T-helper 1 cell (primary cell): ENCODE results near the gene AKT1S1.
"Not testable (repeated sequence)": the region's sequence is repeated elsewhere in the genome, so short reads cannot be mapped to it uniquely, and the experiment has no call there.

ENCODE experiments used
- DNase-seq, 5 donors: peaks; one replicate each; pipeline ENCODE4 v3.0.0-alpha.2; 2012 to 2020
- total RNA-seq, 4 donors: gene quantifications; one replicate each; lab custom pipeline; 2026; lab: John Stamatoyannopoulos, UW

AKT1S1 gene
- total RNA-seq: 15.8 to 31.8 (median 26.5) reads per million in 4 donors

- DNase-seq: peak; percentile 98 to 100 (median 99)
These were observed at the start of gene AKT1S1, which contains the start of gene TBC1D17 for GRCh38 chr19:49877020-49877878. Gene AKT1S1, minus strand, starts transcription at chr19:49877355. Its CDS starts 4,060 bp downstream, at chr19:49873295. Gene TBC1D17, plus strand, starts transcription at chr19:49877702. Its CDS starts 22 bp downstream, at chr19:49877724.

- DNase-seq: no peak
These were observed 49.4 kb upstream of the AKT1S1 start for GRCh38 chr19:49926515-49926914.

DNA sequence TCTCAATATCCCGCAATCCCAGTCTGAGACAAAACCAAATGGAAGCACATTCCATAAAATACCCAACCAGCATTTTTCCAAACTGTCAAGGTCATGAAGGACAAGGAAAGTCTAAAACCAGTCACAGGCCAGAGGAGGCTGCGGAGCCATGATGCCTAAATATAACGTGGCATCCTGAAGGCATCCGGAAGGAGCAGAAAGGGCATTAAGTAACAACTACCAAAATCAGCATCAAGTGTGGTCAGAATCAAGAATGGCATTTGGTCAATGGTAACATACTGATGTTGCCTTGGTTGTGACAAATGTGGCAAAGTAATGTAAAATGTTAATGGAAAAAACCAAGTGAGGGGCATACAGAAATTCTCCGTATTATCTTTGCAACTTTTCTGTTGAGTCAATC lies 48.3 kb upstream of the AKT1S1 start:
- DNase-seq: no peak

GRCh38 chr19:49924881-49925210 lies 47.7 kb upstream of the AKT1S1 start:
- not testable (repeated sequence) for DNase-seq

DNA sequence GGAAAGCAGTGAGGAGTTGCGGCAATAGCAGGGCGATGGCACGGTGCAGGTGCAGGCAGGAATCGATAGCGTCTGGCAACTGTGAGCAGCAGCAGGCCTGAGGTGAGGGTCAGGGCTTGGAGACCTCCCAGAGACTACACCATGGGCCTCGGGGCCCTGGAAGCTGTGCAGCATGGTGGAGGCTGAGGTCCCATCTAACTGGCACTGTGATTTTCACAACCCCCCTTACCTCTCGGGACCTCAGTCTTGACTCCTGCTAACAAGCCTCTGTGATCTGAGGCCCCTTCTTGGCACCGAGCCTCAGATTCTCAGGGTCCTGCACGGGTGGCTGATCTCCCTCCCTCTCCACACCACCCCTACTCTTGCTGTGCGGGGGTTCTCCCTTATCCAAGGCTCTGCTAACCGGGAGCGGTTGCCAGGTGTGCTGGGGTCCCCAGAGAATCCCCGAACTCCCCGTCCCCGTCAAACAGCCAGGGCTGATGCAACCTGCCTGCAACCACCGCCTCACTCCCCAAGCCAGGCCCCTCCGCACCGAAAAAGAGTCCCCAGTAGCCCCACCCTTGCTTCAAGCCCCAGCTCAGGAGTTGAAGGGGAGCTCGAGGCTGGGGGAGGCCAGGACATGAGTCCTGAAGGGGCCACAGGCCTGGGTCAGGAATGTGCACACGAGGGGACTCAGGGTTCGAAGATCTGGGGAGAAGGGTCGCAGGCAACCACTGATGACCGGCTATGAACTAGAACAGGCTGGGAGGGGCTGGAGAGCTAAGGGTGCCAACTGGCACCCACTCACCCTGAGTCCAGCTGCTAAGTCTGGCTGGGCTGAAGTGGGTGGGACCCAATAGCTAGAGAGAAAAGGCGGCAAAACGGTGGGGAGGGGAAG lies 47.1 kb upstream of the AKT1S1 start:
- DNase-seq: no peak

DNA sequence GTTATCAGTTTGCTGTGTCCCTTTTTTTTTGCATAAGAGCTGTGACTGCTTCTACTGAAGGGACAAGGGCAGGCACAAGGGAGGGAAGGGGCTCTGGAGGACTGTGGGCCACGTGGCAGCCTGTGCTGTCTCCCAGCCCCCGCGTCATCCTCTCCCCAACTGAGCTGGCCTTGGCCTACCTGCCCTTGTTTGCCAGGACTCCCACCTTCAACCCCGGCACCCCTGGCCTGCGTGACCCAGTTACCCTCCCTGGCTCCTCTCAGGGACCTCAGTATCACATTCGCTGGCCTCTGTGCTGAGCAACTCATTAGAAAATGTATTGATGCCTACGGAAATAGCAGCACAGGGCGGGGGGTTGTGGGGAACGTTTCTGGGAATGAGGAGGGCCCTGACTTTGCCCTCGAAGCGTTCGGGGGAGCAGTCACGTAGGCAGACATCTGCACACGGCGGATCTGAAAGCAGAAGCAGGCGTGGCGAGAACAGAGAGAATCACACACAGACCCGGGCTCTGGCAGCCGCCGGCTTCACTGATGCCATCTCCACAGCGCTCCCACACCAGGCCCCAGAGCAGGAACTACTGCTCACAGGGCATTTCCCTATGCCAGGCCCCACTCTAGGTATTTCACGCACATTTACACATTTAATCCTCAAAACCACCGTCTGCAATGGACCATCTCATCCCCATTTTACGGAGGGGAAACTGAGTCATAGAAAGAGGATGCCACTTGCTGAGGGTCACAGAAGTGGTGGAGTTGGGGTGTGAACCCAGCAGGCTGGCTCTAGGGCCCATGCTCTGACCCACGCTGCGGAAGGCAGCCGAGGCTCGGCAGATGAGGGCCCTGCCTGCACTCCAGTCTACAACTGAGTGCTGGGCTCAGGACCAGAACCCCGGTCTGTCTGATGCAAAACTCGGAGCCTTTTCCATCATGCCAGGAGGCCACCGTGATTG lies 46.2 kb upstream of the AKT1S1 start:
- no peak for DNase-seq

DNA sequence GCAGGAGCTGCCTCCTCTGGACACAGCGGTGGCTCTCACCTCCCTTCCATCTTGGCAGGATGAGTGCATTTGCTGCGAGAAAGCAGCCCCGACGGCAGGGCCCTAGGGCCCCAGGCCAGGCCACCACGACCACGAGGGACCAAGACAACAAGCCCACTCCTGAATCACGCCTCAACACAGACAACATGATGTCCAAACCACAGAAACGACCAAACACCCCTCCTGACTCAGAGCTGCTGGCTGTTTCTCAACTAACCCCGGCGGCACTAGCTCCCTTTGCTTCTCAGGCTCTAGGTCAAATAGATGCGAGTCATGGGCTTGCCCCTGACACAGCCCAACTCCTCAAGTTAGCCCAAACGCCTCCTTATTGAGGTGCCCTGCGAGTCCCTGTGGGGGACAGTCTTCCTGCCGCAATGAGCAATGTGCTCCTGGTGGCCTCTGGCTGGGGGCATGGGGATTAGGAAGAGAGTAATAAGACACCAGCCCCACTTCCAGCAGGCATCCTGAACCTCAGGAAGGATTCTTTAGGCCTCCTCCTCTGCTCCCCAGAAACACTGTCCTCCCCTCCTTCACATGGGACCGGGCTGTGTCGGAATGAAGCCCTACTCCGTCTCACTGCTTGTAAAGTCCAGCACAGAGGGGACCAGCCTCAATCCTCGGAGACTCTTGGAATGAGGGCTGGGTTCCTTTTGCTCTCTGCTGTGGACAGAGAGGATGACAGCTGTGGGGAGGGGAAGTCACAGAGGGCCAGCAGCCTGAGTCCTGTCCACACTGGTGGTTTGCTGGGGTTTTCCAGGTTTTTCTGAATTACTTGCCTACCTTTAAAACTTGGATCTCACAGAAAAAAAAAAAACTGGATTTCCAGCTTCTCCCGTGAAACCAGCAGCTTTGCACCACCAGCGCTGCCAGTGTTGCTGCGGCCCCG lies 45.0 kb upstream of the AKT1S1 start:
- DNase-seq: no peak

GRCh38 chr19:49920624-49921363 lies 43.6 kb upstream of the AKT1S1 start:
- DNase-seq: no peak

DNA sequence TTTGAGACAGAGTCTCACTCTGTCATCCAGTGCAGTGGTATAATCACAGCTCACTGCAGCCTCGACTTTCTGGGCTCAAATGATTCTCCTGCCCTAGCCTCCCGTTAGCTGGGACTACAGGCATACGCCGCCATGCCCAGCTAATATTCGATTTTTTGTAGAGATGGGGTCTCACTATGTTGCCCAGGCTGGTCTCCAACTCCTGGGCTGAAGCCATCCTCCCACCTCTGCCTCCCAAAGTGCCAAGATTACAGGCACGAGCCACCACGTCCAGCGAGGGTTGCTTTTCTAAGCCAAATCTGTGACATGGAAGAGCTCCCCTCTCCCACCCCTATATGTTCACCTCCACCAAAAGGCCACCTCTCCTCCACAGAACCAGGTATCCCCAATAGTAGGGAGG lies 40.9 kb upstream of the AKT1S1 start:
- no peak for DNase-seq

DNA sequence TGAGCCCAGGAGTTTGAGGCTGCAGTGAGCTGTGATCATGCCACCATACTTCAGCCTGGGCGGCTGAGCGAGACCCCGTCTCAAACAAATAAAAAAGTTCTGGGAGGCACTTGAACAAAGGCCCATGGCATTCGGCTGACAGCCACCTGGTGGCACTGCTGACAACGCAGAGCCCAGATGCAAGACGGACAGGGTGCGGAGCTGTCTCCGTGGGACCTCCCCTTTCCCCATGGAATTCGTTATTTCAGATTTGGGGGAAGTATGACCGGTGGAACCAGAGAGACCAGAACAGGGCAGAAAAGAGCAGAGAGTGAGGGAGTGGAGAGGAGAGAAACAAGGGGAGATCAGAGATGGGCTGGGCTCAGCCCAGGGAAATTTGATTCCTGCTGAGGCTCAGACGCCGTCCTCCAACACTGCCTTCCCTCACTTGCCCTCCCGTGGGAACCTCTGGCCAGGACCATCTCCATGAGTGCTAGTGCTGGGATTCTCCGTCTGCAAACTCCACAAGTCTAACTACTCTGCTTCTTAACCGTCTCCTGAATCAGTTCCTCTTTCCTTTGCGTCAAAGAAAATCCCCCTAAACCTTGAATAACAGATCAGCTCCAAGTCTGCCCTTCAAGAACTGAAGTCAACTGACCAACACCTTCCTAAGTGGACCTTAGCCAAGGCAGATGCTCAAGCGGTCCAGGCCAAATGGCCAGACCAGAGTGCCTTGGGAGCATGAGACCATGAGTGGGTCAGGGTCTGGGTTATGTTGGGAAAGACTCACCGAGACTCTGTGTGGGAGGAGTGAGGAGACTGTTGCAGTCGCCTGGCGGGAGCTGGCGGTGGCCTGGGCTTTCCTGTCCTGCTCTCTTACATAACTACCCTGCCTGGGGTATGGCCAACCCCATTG lies 39.9 kb upstream of the AKT1S1 start:
- DNase-seq: no peak

DNA sequence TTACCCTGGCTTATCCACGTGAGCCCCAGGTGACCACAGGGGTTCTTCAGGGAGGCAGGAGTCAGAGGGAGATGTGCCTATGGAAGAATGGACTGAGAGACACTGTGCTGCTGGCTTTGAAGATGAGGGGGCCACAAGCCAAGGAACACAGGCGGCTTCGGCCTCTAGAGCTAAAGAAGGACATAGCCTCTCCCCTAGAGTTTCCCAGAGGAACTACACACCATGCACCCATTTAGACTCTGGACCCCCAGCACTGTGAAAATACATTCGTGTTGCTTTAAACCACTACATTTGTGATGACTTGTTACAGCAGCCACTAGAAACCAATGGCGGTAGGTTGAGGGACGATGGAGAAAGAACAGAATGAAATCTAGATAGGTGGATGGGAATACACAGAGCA lies 38.1 kb upstream of the AKT1S1 start:
- DNase-seq: no peak

- no peak for DNase-seq
These were observed 36.6 kb upstream of the AKT1S1 start for GRCh38 chr19:49913720-49914119.

GRCh38 chr19:49912965-49913685 lies 36.0 kb upstream of the AKT1S1 start:
- DNase-seq: no peak

GRCh38 chr19:49911381-49912145 lies 34.4 kb upstream of the AKT1S1 start:
- peak in 1 of 5 donors; percentile 44 for DNase-seq

- no peak for DNase-seq
These were observed 33.0 kb upstream of the AKT1S1 start for GRCh38 chr19:49910179-49910578.

GRCh38 chr19:49908480-49909420 lies 31.6 kb upstream of the AKT1S1 start:
- no peak for DNase-seq
